DOHH2 (cell line): ENCODE data around the gene MUC20.
"Not testable (repeated sequence)": the region's sequence is repeated elsewhere in the genome, so short reads cannot be mapped to it uniquely, and the experiment has no call there.

Source experiments
- H3F3A ChIP-seq: fragments of 200-600 bp; sonication (generic), shearing (Covaris generic); 2 replicates; pipeline ENCODE4 v1.6.0; 2016; ENCODE audit warnings: antibody characterized with exemption, mild to moderate bottlenecking; ENCODE audit not compliant: control insufficient read depth, insufficient read depth
- H3K27ac ChIP-seq: fragments of 200-600 bp; sonication (generic); 2 replicates; pipeline ENCODE4 v1.5.1; 2014; ENCODE audit warnings: low read depth, mild to moderate bottlenecking, low read length, moderate library complexity
- H3K27me3 ChIP-seq: fragments of 200-600 bp; sonication (generic); 2 replicates; pipeline ENCODE4 v1.6.1; 2014; ENCODE audit warnings: mild to moderate bottlenecking, low read length, mixed read lengths; ENCODE audit not compliant: control insufficient read depth
- H3K36me3 ChIP-seq: fragments of 200-600 bp; sonication (generic); 2 replicates; pipeline ENCODE4 v1.6.1; 2014; ENCODE audit warnings: mild to moderate bottlenecking, low read length, moderate library complexity, mixed read lengths; ENCODE audit not compliant: control insufficient read depth
- H3K4me1 ChIP-seq: fragments of 200-600 bp; sonication (generic); 2 replicates; pipeline ENCODE4 v1.6.1; 2014; ENCODE audit warnings: mild to moderate bottlenecking, low read length, mixed read lengths; ENCODE audit not compliant: control insufficient read depth
- H3K4me2 ChIP-seq: fragments of 200-600 bp; sonication (generic); 2 replicates; pipeline ENCODE4 v1.6.0; 2014; ENCODE audit warnings: mild to moderate bottlenecking, low read length, moderate library complexity
- H3K4me3 ChIP-seq: fragments of 200-600 bp; sonication (generic); 2 replicates; pipeline ENCODE4 v1.5.1; 2014; ENCODE audit warnings: mild to moderate bottlenecking, low read length, mixed read lengths
- H3K79me2 ChIP-seq: fragments of 200-600 bp; sonication (generic); 2 replicates; pipeline ENCODE4 v1.6.1; 2014; ENCODE audit warnings: mild to moderate bottlenecking, low read length, mixed read lengths; ENCODE audit not compliant: control insufficient read depth
- H3K9me2 ChIP-seq: fragments of 200-600 bp; sonication (generic); replicated peaks from 2 replicates; pipeline ENCODE4 v1.6.1; 2014; ENCODE audit warnings: mild to moderate bottlenecking, low read length, mixed read lengths; ENCODE audit not compliant: control insufficient read depth
- H3K9me3 ChIP-seq: fragments of 200-600 bp; sonication (generic); 2 replicates; pipeline ENCODE4 v1.6.1; 2014; ENCODE audit warnings: antibody characterized with exemption, low read length, mixed read lengths; ENCODE audit not compliant: control insufficient read depth, insufficient read depth
- H4K20me1 ChIP-seq: fragments of 200-600 bp; sonication (generic); 2 replicates; pipeline ENCODE4 v1.6.0; 2014; ENCODE audit warnings: low read depth, mild to moderate bottlenecking, antibody characterized with exemption, low read length, moderate library complexity; ENCODE audit not compliant: control insufficient read depth, insufficient read depth
- EZH2phosphoT487 ChIP-seq: fragments of 200-600 bp; sonication (generic); IDR thresholded peaks from 2 replicates; pipeline ENCODE4 v1.6.1; 2017; ENCODE audit warnings: borderline replicate concordance, mild to moderate bottlenecking, antibody characterized with exemption, low read length, moderate library complexity, mixed read lengths
- TF ChIP-seq, protein P1 (sequence below): fragments of 200-600 bp; sonication (generic); IDR thresholded peaks from one replicate; pipeline ENCODE4 v1.5.1; 2014; ENCODE audit warnings: antibody characterized with exemption, mild to moderate bottlenecking, low read depth, low read length; ENCODE audit not compliant: poor library complexity, severe bottlenecking

The MUC20 gene

DNA sequence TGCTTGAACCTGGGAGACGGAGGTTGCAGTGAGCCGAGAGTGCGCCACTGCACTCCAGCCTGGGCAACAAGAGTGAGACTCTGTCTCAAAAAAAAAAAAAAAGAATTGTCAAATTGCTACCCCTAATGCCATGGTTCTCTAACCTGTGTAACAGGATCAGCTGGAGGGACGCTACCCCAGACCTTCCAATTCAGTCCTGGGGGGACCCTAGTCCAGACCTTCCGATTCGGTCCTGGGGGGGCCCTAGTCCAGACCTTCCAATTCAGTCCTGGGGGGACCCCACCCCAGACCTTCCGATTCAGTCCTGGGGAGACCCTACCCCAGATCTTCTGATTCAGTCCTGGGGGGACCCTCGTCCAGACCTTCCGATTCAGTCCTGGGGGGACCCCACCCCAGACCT, 29.8 kb upstream of the MUC20 start:
- H3K36me3 ChIP-seq, result peaks cover 6% of the 10 kb centered on the region
- H3K4me1 ChIP-seq, result no peaks in the 10 kb centered on the region
- H3K4me3 ChIP-seq, result no peak overlapping the region
- H3K9me3 ChIP-seq, result no peaks in the 10 kb centered on the region
- no peak for TF ChIP-seq EZH2phosphoT487
- TF ChIP-seq, protein P1, sequence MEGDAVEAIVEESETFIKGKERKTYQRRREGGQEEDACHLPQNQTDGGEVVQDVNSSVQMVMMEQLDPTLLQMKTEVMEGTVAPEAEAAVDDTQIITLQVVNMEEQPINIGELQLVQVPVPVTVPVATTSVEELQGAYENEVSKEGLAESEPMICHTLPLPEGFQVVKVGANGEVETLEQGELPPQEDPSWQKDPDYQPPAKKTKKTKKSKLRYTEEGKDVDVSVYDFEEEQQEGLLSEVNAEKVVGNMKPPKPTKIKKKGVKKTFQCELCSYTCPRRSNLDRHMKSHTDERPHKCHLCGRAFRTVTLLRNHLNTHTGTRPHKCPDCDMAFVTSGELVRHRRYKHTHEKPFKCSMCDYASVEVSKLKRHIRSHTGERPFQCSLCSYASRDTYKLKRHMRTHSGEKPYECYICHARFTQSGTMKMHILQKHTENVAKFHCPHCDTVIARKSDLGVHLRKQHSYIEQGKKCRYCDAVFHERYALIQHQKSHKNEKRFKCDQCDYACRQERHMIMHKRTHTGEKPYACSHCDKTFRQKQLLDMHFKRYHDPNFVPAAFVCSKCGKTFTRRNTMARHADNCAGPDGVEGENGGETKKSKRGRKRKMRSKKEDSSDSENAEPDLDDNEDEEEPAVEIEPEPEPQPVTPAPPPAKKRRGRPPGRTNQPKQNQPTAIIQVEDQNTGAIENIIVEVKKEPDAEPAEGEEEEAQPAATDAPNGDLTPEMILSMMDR, result no peak
- no peak overlapping the region for H3K27ac ChIP-seq
- no peaks in the 10 kb centered on the region for H4K20me1 ChIP-seq
- no peaks in the 10 kb centered on the region for H3K79me2 ChIP-seq
- no peak overlapping the region for H3K4me2 ChIP-seq
- H3K27me3 ChIP-seq, result no peaks in the 10 kb centered on the region
- no peaks in the 10 kb centered on the region for H3F3A ChIP-seq
- H3K9me2 ChIP-seq, result no peaks in the 10 kb centered on the region

DNA sequence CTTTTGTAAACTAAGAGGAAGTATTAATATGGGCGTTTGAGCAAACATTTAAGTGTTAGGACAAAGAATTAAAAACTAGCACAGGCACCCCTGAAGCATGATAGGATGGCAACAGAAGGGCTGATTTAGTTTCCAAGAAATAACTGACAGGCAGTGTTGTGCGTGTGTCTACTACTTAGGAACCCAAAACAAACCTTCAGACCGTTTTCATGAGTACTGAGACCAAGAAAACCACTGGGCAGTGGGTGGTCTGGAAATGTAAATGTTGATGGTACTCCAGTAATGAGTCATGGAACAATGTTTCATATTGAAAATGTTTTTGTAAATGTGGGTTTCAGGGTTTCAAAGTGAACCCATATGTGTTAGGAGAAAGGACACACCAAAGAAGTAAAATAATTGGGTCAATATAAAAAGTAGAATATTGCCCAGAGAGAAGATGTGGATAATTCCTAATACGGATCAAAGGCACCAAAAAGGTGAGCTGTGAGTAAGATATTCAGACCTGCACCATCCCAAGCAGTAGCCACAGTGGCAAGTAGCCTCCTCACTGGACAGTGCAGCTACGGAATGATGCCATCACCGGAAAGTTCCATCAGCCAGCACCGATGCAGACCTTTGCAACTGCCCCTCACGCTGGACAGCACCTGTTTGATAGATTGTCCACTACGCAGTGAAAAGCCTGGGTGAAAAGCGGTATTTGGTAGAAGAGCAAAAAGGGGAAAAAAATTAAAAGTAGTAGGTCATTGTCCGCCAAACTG, 29.0 kb upstream of the MUC20 start:
- H3K27me3 ChIP-seq, H3K9me3 ChIP-seq, H3K27ac ChIP-seq, H3K4me2 ChIP-seq, H3F3A ChIP-seq, H3K36me3 ChIP-seq, H3K79me2 ChIP-seq, H3K9me2 ChIP-seq, H3K4me3 ChIP-seq, H3K4me1 ChIP-seq, H4K20me1 ChIP-seq: not testable (repeated sequence)

DNA sequence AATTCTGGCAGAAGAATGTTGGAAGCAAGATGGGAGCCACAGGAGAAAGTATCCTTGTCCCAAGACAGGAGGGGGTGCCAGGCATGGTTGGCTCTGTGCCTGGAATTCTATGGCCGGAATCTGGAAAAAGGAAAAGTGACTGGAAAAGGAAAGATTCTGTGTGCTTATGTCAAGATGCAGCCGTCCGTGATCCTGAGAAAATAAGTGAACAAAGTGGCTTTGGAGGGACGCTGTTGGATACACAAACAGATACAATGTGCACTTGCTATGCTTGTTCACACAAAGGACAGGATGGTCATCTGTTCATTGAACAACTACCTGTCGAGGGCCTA, 28.5 kb upstream of the MUC20 start:
- Histone ChIP-seq H3K36me3 (0 out of 2 replicates have a peak, but pooled peaks cover 2% of the 10 kb centered on the region), H3K27ac (no peak overlapping the region), H3K4me3 (no peak overlapping the region), H3K4me2 (no peak overlapping the region), H3K79me2 (no peaks in the 10 kb centered on the region), H3F3A (no peaks in the 10 kb centered on the region), H3K4me1 (no peaks in the 10 kb centered on the region), H3K9me2 (no peaks in the 10 kb centered on the region), H4K20me1 (no peaks in the 10 kb centered on the region), H3K27me3 (no peaks in the 10 kb centered on the region), H3K9me3 (no peaks in the 10 kb centered on the region)
- TF ChIP-seq EZH2phosphoT487, result no peak
- TF ChIP-seq, protein P1, result no peak

DNA sequence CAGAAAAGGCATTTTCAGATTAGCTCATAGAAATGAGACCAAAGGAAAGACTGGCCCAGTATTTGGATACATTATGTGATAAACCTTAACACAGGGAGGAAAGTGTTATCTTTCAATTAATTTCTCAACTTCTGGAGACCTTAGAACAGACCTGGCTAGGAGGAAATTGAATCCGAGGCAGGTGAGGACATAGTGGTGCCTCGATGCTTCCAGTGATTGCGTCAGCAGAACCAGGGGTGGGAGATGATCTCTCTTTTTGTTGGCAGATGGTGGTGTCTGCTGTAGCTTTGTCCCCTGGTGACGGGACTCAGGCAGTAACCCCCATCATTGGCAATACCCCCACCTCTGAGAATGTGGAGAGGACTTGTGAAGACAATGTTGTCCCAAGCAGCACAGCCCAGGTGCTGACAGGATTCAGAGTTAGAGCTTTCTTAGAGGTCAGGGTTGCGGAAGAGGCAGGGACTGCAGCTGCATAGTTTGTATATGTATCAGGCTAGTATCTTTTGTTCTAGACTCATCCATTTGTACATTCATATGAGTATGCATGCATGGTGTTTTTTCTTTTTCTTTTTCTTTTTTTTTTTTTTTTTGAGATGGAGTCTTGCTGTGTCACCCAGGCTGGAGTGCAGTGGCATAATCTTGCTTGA, 27.9 kb upstream of the MUC20 start:
- H3K27ac ChIP-seq, result no peak overlapping the region
- no peaks in the 10 kb centered on the region for H3K27me3 ChIP-seq
- H3K9me3 ChIP-seq, result no peaks in the 10 kb centered on the region
- 0 out of 2 replicates have a peak, but pooled peaks cover 2% of the 10 kb centered on the region for H3K36me3 ChIP-seq
- no peaks in the 10 kb centered on the region for H3F3A ChIP-seq
- no peak overlapping the region for H3K4me2 ChIP-seq
- no peaks in the 10 kb centered on the region for H3K9me2 ChIP-seq
- no peak for TF ChIP-seq EZH2phosphoT487
- TF ChIP-seq, protein P1, result no peak
- no peaks in the 10 kb centered on the region for H3K79me2 ChIP-seq
- H3K4me1 ChIP-seq, result no peaks in the 10 kb centered on the region
- H4K20me1 ChIP-seq, result no peaks in the 10 kb centered on the region
- no peak overlapping the region for H3K4me3 ChIP-seq
